MM.1S (cell line): ENCODE results near the gene MEGF11.

Experiments
- DNase-seq: peaks from one replicate; pipeline ENCODE4 v3.0.0-alpha.2; 2015
- H2AFZ ChIP-seq: fragments of 300-600 bp; sonication (generic); 2 replicates; pipeline ENCODE4 v1.6.0; 2016; ENCODE audit warnings: antibody characterized with exemption, low read length
- H3F3A ChIP-seq: fragments of 300-600 bp; sonication (generic); 2 replicates; pipeline ENCODE4 v1.6.1; 2016; ENCODE audit warnings: mild to moderate bottlenecking, antibody characterized with exemption, low read length, moderate library complexity, mixed read lengths; ENCODE audit not compliant: insufficient read depth
- H3K27ac ChIP-seq: fragments of 300-600 bp; sonication (generic); 2 replicates; pipeline ENCODE4 v1.5.1; 2016; ENCODE audit warnings: mild to moderate bottlenecking, low read length
- H3K27me3 ChIP-seq: fragments of 300-600 bp; sonication (generic); replicated peaks from 2 replicates; pipeline ENCODE4 v1.6.0; 2016; ENCODE audit warnings: low read length; ENCODE audit not compliant: insufficient read depth
- H3K36me3 ChIP-seq: fragments of 300-600 bp; sonication (generic); replicated peaks from 2 replicates; pipeline ENCODE4 v1.6.1; 2016; ENCODE audit warnings: mild to moderate bottlenecking, low read length, mixed read lengths; ENCODE audit not compliant: insufficient read depth
- H3K4me1 ChIP-seq: fragments of 300-600 bp; sonication (generic); 2 replicates; pipeline ENCODE4 v1.6.1; 2016; ENCODE audit warnings: low read length, mixed read lengths
- H3K4me2 ChIP-seq: fragments of 300-600 bp; sonication (generic); 2 replicates; pipeline ENCODE4 v1.6.0; 2016; ENCODE audit warnings: low read depth, low read length
- H3K4me3 ChIP-seq: fragments of 300-600 bp; sonication (generic); 2 replicates; pipeline ENCODE4 v1.5.1; 2016; ENCODE audit warnings: low read length, mixed read lengths
- H3K79me2 ChIP-seq: fragments of 300-600 bp; sonication (generic); 2 replicates; pipeline ENCODE4 v1.6.1; 2016; ENCODE audit warnings: mixed run types, low read length, mixed read lengths
- H3K9ac ChIP-seq: fragments of 300-600 bp; sonication (generic); 2 replicates; pipeline ENCODE4 v1.6.1; 2016; ENCODE audit warnings: low read length, mixed read lengths
- H3K9me2 ChIP-seq: fragments of 300-600 bp; sonication (generic); replicated peaks from 2 replicates; pipeline ENCODE4 v1.6.1; 2016; ENCODE audit warnings: mild to moderate bottlenecking, low read length, mixed read lengths; ENCODE audit not compliant: insufficient read depth
- H3K9me3 ChIP-seq: fragments of 300-600 bp; sonication (generic); replicated peaks from 2 replicates; pipeline ENCODE4 v1.6.1; 2016; ENCODE audit warnings: mild to moderate bottlenecking, low read length, mixed read lengths; ENCODE audit not compliant: insufficient read depth
- H4K20me1 ChIP-seq: fragments of 300-600 bp; sonication (generic); 2 replicates; pipeline ENCODE4 v1.6.1; 2016; ENCODE audit warnings: mild to moderate bottlenecking, low read length, moderate library complexity, mixed read lengths; ENCODE audit not compliant: insufficient read depth
- CTCF ChIP-seq: fragments of 300-600 bp; sonication (generic); IDR thresholded peaks from 2 replicates; pipeline ENCODE4 v1.5.1; 2016; ENCODE audit warnings: antibody characterized with exemption, low read length, mixed read lengths
- EZH2 ChIP-seq: fragments of 300-600 bp; sonication (generic); optimal IDR thresholded peaks from 2 replicates; pipeline ENCODE3; 2017; ENCODE audit warnings: low read depth, mild to moderate bottlenecking, antibody characterized with exemption, low read length, mixed read lengths
- EZH2phosphoT487 ChIP-seq: fragments of 300-600 bp; sonication (generic); IDR thresholded peaks from 2 replicates; pipeline ENCODE4 v1.6.1; 2018; ENCODE audit warnings: antibody characterized with exemption, low read length

MEGF11 gene

DNA sequence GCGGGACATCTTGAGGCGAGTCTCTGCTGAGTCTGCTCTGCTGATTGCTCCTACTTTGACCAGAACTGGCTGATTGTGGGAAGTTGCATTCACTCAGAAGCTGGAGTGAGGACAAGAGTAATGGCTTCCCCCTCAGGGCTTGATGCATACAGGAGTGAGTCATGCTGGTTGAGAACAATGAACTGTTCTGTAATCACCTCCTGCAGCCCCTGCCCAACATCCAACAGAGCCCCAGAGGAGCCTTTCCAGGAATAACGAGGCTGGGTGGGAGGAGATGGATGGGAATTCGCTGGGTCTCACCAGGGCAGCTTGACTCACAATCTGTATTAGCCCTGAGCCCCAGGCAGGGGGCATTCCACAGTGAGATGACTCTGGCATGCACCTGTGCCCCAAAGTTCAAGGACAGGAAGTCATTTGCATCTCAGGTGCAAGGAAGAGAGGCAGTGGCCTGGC, 299.2 kb downstream of the MEGF11 start:
- H3F3A ChIP-seq, result no peaks in the 10 kb centered on the region
- TF ChIP-seq EZH2phosphoT487 (no peak), CTCF (no peak), EZH2 (no peak)
- H3K27me3 ChIP-seq, result no peaks in the 10 kb centered on the region
- no peaks in the 10 kb centered on the region for H3K9me3 ChIP-seq
- no peak overlapping the region for H2AFZ ChIP-seq
- H3K4me1 ChIP-seq, result peaks cover 22% of the 10 kb centered on the region
- H3K4me3 ChIP-seq, result no peak overlapping the region
- no peaks in the 10 kb centered on the region for H3K79me2 ChIP-seq
- peak; percentile 60 for DNase-seq
- H4K20me1 ChIP-seq, result no peaks in the 10 kb centered on the region
- H3K36me3 ChIP-seq, result no peaks in the 10 kb centered on the region
- no peak overlapping the region for H3K27ac ChIP-seq
- H3K4me2 ChIP-seq, result no peak overlapping the region
- H3K9ac ChIP-seq, result no peak overlapping the region
- H3K9me2 ChIP-seq, result no peaks in the 10 kb centered on the region

DNA sequence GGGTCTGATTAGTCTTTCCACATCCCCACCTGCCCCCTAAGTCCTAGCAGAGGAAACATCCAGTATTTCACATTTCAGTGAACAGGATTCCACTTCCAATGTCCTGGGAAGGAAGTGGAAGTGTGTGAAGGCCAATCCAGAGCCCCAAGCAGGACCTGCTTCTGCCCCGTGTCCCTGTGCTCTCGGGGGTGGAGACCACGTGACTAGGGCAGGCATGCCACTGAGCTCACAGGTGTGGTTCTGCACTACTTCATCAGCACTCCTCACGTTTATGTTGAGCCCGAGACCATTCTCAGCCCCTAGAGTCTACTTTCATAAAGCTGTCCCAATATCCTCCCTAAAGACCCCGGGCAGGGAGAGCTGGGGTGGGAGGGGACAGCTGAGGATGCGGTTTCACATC, 299.9 kb downstream of the MEGF11 start:
- Histone ChIP-seq H2AFZ (no peak overlapping the region), H3K9ac (no peak overlapping the region), H3K36me3 (no peaks in the 10 kb centered on the region), H3K9me2 (no peaks in the 10 kb centered on the region), H3F3A (no peaks in the 10 kb centered on the region), H3K9me3 (no peaks in the 10 kb centered on the region), H3K79me2 (no peaks in the 10 kb centered on the region), H3K27ac (no peak overlapping the region), H3K4me3 (no peak overlapping the region), H3K4me1 (peaks cover 22% of the 10 kb centered on the region), H4K20me1 (no peaks in the 10 kb centered on the region), H3K4me2 (no peak overlapping the region), H3K27me3 (no peaks in the 10 kb centered on the region; the same call in 1 of the 2 replicates)
- peak; percentile 14 for DNase-seq
- TF ChIP-seq EZH2phosphoT487, result no peak
- TF ChIP-seq CTCF, result no peak
- no peak for TF ChIP-seq EZH2

DNA sequence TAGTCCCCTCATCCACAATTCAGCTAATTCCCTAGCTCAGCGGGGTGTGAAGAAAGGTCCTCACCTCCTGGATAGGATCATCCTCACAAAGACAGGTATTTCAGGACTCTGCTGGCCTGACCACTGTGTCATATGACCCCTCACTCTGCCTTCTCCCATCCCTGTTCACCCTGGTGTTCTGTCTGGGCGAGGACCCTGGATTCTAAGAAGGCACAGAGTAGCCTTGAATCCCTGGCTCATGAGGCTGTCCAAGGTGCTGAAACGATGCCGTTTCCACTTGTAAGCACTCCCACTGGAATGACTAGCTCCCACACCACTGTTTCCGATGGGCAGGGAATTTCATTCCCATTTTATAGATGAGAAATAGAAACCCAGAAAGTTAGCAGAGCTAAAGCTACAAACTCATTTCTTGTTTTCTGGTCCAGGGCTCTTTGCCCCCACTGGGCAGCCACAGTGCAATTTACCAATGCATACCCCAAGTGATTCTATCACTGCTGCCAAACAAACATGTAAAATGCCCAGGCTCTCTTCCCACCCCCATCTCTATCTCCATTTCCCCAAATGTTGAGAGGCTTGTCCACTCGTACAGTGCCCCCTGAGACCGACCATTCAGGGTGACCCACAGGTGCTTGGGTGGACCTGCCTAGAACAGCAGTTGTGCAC, 301.0 kb downstream of the MEGF11 start:
- peak; percentile 29 for DNase-seq
- TF ChIP-seq EZH2 (no peak), CTCF (no peak), EZH2phosphoT487 (no peak)
- Histone ChIP-seq H2AFZ (no peak overlapping the region), H3K4me3 (no peak overlapping the region), H3K27ac (no peak overlapping the region), H4K20me1 (no peaks in the 10 kb centered on the region), H3K4me1 (peaks cover 22% of the 10 kb centered on the region), H3K36me3 (no peaks in the 10 kb centered on the region), H3K9me3 (no peaks in the 10 kb centered on the region), H3F3A (no peaks in the 10 kb centered on the region), H3K9me2 (no peaks in the 10 kb centered on the region), H3K79me2 (no peaks in the 10 kb centered on the region), H3K9ac (no peak overlapping the region), H3K4me2 (no peak overlapping the region), H3K27me3 (no peaks in the 10 kb centered on the region; the same call in none of the 2 replicates)
